HT-29 (cell line): ENCODE measurements around the gene EFR3B. TPM values are rescaled to one million over a fixed set of nuclear protein-coding genes. Genes with fewer than 3 reads are reported as not detected.
A peak's percentile ranks its signal among the peaks of the same experiment; 100 is the strongest.

Experiments used
- DNase-seq: peaks from one replicate; pipeline ENCODE4 v3.0.0-alpha.2; 2015; ENCODE audit warnings: low spot score
- small RNA-seq: library from RNA; depleted of rRNA; stranded (forward); fragments of <200 nt; gene quantifications from one replicate; pipeline ENCODE3, GENCODE V24; 2014
- total RNA-seq: library from RNA; depleted of rRNA; stranded (reverse); fragments of >200 nt; shearing (Covaris generic); gene quantifications from 2 replicates; pipeline ENCODE4 v1.2.3, GENCODE V29; 2014; rRNA removed

The EFR3B gene
- total RNA-seq, 1 experiment from 2014 or later = 0.05 TPM

GRCh38 chr2:25184254-25184653 lies 142.4 kb downstream of the EFR3B start:
- peak; percentile 28 for DNase-seq

- no peak for DNase-seq
These were observed 146.0 kb downstream of the EFR3B start for GRCh38 chr2:25187729-25188350.

- DNase-seq = no peak
These were observed 146.5 kb downstream of the EFR3B start for GRCh38 chr2:25188405-25188804.

GRCh38 chr2:25190536-25190935 lies 148.7 kb downstream of the EFR3B start:
- no peak for DNase-seq

GRCh38 chr2:25194576-25195122 lies 152.8 kb downstream of the EFR3B start:
- no peak for DNase-seq

GRCh38 chr2:25197336-25198208 lies 155.7 kb downstream of the EFR3B start:
- DNase-seq = no peak

- no peak for DNase-seq
These were observed 156.3 kb downstream of the EFR3B start for GRCh38 chr2:25198209-25198525.

- no peak for DNase-seq
These were observed 156.7 kb downstream of the EFR3B start for GRCh38 chr2:25198576-25198975.

- peak; percentile 13 for DNase-seq
These were observed 159.4 kb downstream of the EFR3B start for GRCh38 chr2:25201265-25201664.

GRCh38 chr2:25201794-25202193 lies 159.9 kb downstream of the EFR3B start:
- DNase-seq = no peak

GRCh38 chr2:25202275-25202674 lies 160.4 kb downstream of the EFR3B start:
- no peak for DNase-seq

- DNase-seq = no peak
These were observed 162.4 kb downstream of the EFR3B start for GRCh38 chr2:25204190-25204838.

GRCh38 chr2:25207078-25207545 lies 165.2 kb downstream of the EFR3B start:
- no peak for DNase-seq

Small RNA genes within 50 kb of the gene (small RNA-seq; reads per million reads assigned to genes)
- gene RF00019 = not detected
- gene RN7SL856P = not detected

Other genes starting within 250 kb of the EFR3B start
- 57.9 and 58.1 TPM in 2 replicates for gene PTRHD1, start 248.7 kb upstream of the EFR3B start, total RNA-seq
- 24.2 and 30.8 TPM in 2 replicates for gene CENPO, start 248.7 kb upstream of the EFR3B start, total RNA-seq
- 78.1 and 80.7 TPM in 2 replicates for gene ADCY3, start 121.8 kb upstream of the EFR3B start, total RNA-seq
- gene DNAJC27, start 70.1 kb upstream of the EFR3B start, total RNA-seq = 0.89 and 0.92 TPM in 2 replicates
- gene POMC, start 126.5 kb downstream of the EFR3B start, total RNA-seq = not detected in 2 replicates